B cell (primary cell): ENCODE data around the gene TSGA10. TPM values are rescaled to one million over a fixed set of nuclear protein-coding genes. Genes with fewer than 3 reads are reported as not detected.
"Not testable (repeated sequence)": the region's sequence is repeated elsewhere in the genome, so short reads cannot be mapped to it uniquely, and the experiment has no call there.

Source experiments
- ATAC-seq: fragments of 200-7000 bp; cut with Tn5 transposase; one replicate; pipeline ENCODE4 v1.10.0; 2021; ENCODE audit warnings: low read depth, mild to moderate bottlenecking, moderate number of reproducible peaks, moderate library complexity
- CTCF ChIA-PET: fragments of 350-600 bp; sonication (Branson Sonifier 250); formaldehyde crosslinking; loops from one replicate; lab custom pipeline; 2021; ENCODE audit warnings: antibody characterized with exemption, inconsistent platforms; lab: Charles Lee
- POLR2A ChIA-PET: fragments of 350-600 bp; sonication (Branson Sonifier 250); formaldehyde crosslinking; loops from one replicate; lab custom pipeline; 2021; ENCODE audit warnings: antibody characterized with exemption; lab: Charles Lee
- DNase-seq: peaks from one replicate; pipeline ENCODE4 v3.0.0; 2013
- H2AFZ ChIP-seq: 2 replicates; pipeline ENCODE4 v1.6.1; 2012; ENCODE audit warnings: mild to moderate bottlenecking, low read depth, low read length; ENCODE audit not compliant: insufficient read depth, poor library complexity, severe bottlenecking
- H3K27ac ChIP-seq, 2 donors: 1 replicate in 1 of 2; 2 replicates in 1 of 2; pipeline ENCODE4 v1.5.1; 2012 to 2013; ENCODE audit warnings: low read length in 2 of 2, mild to moderate bottlenecking in 2 of 2, moderate library complexity in 1 of 2
- H3K27me3 ChIP-seq, 4 experiments: fragments of 200-600 bp in 1 of 4; sonication (generic) in 1 of 4; replicated peaks in 1 of 4; 1 replicate in 2 of 4; 2 replicates in 2 of 4; pipeline versions ENCODE4 v1.6.1 to v1.7.0; 2013 to 2016; ENCODE audit warnings: low read length in 3 of 4, mild to moderate bottlenecking in 2 of 4, mixed read lengths in 1 of 4, moderate library complexity in 1 of 4; ENCODE audit not compliant: insufficient read depth in 4 of 4, control insufficient read depth in 3 of 4; ENCODE audit errors: control extremely low read depth in 1 of 4
- H3K36me3 ChIP-seq, 2 experiments: replicated peaks in 1 of 2; 1 replicate in 1 of 2; 2 replicates in 1 of 2; pipeline versions ENCODE4 v1.6.1 to v1.7.1; 2013; ENCODE audit warnings: low read length in 1 of 2; ENCODE audit not compliant: insufficient read depth in 2 of 2, control insufficient read depth in 1 of 2; ENCODE audit errors: control extremely low read depth in 1 of 2, extremely low read depth in 1 of 2
- H3K4me1 ChIP-seq, 2 donors: fragments of 200-600 bp in 1 of 2; sonication (generic) in 1 of 2; 1 replicate in 1 of 2; 2 replicates in 1 of 2; pipeline versions ENCODE4 v1.5.1 to v1.6.1; 2013 to 2017; ENCODE audit warnings: low read length in 2 of 2; ENCODE audit not compliant: control insufficient read depth in 2 of 2, insufficient read depth in 2 of 2
- H3K4me2 ChIP-seq: replicated peaks from 2 replicates; pipeline ENCODE3; 2012; ENCODE audit warnings: mild to moderate bottlenecking, low read depth, low read length; ENCODE audit not compliant: poor library complexity, severe bottlenecking
- H3K4me3 ChIP-seq, 5 experiments: fragments of 200-600 bp in 1 of 5; sonication (generic) in 1 of 5; 1 replicate in 3 of 5; 2 replicates in 2 of 5; pipeline versions ENCODE4 v1.5.1 to v1.7.0; 2011 to 2016; ENCODE audit warnings: low read length in 4 of 5, mild to moderate bottlenecking in 4 of 5, low read depth in 2 of 5, control low read depth in 1 of 5, moderate library complexity in 1 of 5; ENCODE audit not compliant: insufficient read depth in 1 of 5; ENCODE audit errors: control extremely low read depth in 1 of 5, extremely low read depth in 1 of 5
- H3K79me2 ChIP-seq: fragments of 200-600 bp; sonication (generic); one replicate; pipeline ENCODE4 v1.6.0; 2016; ENCODE audit warnings: low read length; ENCODE audit not compliant: control insufficient read depth, insufficient read depth
- H3K9ac ChIP-seq: fragments of 200-600 bp; sonication (generic); 2 replicates; pipeline ENCODE4 v1.6.1; 2017; ENCODE audit warnings: mild to moderate bottlenecking, low read length, moderate library complexity
- H3K9me3 ChIP-seq, 3 donors: one replicate each; pipeline versions ENCODE4 v1.6.1 to v1.7.1; 2013; ENCODE audit warnings: low read length in 2 of 3; ENCODE audit not compliant: control insufficient read depth in 2 of 3, insufficient read depth in 1 of 3; ENCODE audit errors: control extremely low read depth in 1 of 3
- H4K20me1 ChIP-seq: 2 replicates; pipeline ENCODE4 v1.6.0; 2012; ENCODE audit warnings: mild to moderate bottlenecking, low read length; ENCODE audit not compliant: insufficient read depth, control insufficient read depth, poor library complexity, severe bottlenecking
- H3K27ac Mint-ChIP-seq: one replicate; pipeline ENCODE4 v1.8.0; 2021; ENCODE audit warnings: mixed read lengths
- H3K27me3 Mint-ChIP-seq: one replicate; pipeline ENCODE4 v1.8.0; 2021; ENCODE audit warnings: mixed read lengths
- H3K4me1 Mint-ChIP-seq: one replicate; pipeline ENCODE4 v1.8.0; 2021; ENCODE audit warnings: mixed read lengths
- H3K4me3 Mint-ChIP-seq: one replicate; pipeline ENCODE4 v1.8.0; 2021; ENCODE audit warnings: mixed read lengths
- H3K9me3 Mint-ChIP-seq: one replicate; pipeline ENCODE4 v1.8.0; 2022; ENCODE audit warnings: mixed read lengths; ENCODE audit not compliant: insufficient read depth
- EZH2 ChIP-seq: IDR thresholded peaks from 2 replicates; pipeline ENCODE4 v1.6.1; 2012; ENCODE audit warnings: borderline replicate concordance, low read depth, mild to moderate bottlenecking, moderate library complexity, low read length; ENCODE audit not compliant: insufficient read depth, poor library complexity, severe bottlenecking
- WGBS: methylation state at CpG from one replicate; pipeline ENCODE4 v1.1.5; 2013; ENCODE audit warnings: missing lambda C conversion rate; ENCODE audit not compliant: insufficient coverage; 5-methylcytosine and 5-hydroxymethylcytosine counted together
- intact Hi-C: fragments of 100-400 bp; cut with micrococcal nuclease; formaldehyde crosslinking; loops from one replicate; pipeline ENCODE4 v1.10.0; 2022
- polyA plus RNA-seq: library from polyadenylated mRNA; depleted of rRNA; stranded (reverse); fragments of >200 nt; gene quantifications from 2 replicates; pipeline ENCODE4 v1.2.3, GENCODE V29; 2012
- total RNA-seq, 2 donors: library from RNA; stranded (reverse); fragments of 120-200 nt in 1 of 2; gene quantifications; 1 replicate in 1 of 2; 2 replicates in 1 of 2; pipeline versions ENCODE4 v1.2.3 to v1.2.4, GENCODE V29; 2013 to 2022
- TF ChIP-seq, protein P1 (sequence below): fragments of 200-600 bp; IDR thresholded peaks from one replicate; pipeline ENCODE4 v1.8.0; 2022; ENCODE audit warnings: antibody characterized with exemption, mild to moderate bottlenecking

TSGA10 gene
- total and polyA plus RNA-seq, 2 donors (not counting 1 experiment from before 2014, with no cell fraction given) = 4.6 to 39.6 TPM

- H3K9ac ChIP-seq = no peak overlapping the region
- Mint-ChIP-seq H3K4me1 (no peaks in the 10 kb centered on the region), H3K27ac (no peak overlapping the region), H3K4me3 (no peak overlapping the region), H3K9me3 (peaks cover 7% of the 10 kb centered on the region), H3K27me3 (no peaks in the 10 kb centered on the region)
- no peak overlapping the region for H3K4me2 ChIP-seq
- ChIA-PET POLR2A (no interaction called here), CTCF (no interaction called here)
- TF ChIP-seq EZH2 = no peak
- TF ChIP-seq, protein P1, sequence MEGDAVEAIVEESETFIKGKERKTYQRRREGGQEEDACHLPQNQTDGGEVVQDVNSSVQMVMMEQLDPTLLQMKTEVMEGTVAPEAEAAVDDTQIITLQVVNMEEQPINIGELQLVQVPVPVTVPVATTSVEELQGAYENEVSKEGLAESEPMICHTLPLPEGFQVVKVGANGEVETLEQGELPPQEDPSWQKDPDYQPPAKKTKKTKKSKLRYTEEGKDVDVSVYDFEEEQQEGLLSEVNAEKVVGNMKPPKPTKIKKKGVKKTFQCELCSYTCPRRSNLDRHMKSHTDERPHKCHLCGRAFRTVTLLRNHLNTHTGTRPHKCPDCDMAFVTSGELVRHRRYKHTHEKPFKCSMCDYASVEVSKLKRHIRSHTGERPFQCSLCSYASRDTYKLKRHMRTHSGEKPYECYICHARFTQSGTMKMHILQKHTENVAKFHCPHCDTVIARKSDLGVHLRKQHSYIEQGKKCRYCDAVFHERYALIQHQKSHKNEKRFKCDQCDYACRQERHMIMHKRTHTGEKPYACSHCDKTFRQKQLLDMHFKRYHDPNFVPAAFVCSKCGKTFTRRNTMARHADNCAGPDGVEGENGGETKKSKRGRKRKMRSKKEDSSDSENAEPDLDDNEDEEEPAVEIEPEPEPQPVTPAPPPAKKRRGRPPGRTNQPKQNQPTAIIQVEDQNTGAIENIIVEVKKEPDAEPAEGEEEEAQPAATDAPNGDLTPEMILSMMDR = no peak
- H3K27me3 ChIP-seq = no peaks in the 10 kb centered on the region
- peaks cover 0 to 14% (median 0%) of the 10 kb centered on the region in 3 donors for H3K9me3 ChIP-seq
- intact Hi-C loops = no loop called here
- H4K20me1 ChIP-seq = no peaks in the 10 kb centered on the region
- H3K4me3 ChIP-seq = no peak overlapping the region
- WGBS = 91% methylated on average over 10 of the region's 10 CpGs
- no peak for DNase-seq
- H2AFZ ChIP-seq = no peak overlapping the region
- no peaks in the 10 kb centered on the region for H3K4me1 ChIP-seq
- ATAC-seq = no peak
- H3K79me2 ChIP-seq = no peaks in the 10 kb centered on the region
- H3K27ac ChIP-seq = no peak overlapping the region
- H3K36me3 ChIP-seq = no peaks in the 10 kb centered on the region
Observed at GRCh38 chr2:99000708-99001107, 154.0 kb downstream of the TSGA10 start.

GRCh38 chr2:98988695-98989094, 166.0 kb downstream of the TSGA10 start:
- H3K9ac ChIP-seq, H3K27ac Mint-ChIP-seq, DNase-seq, H2AFZ ChIP-seq, H3K79me2 ChIP-seq, H3K9me3 ChIP-seq, CTCF ChIA-PET, H3K36me3 ChIP-seq, H3K4me3 Mint-ChIP-seq, H3K9me3 Mint-ChIP-seq, H3K4me3 ChIP-seq, H3K4me1 ChIP-seq, H3K27me3 ChIP-seq, H3K4me2 ChIP-seq, H3K27me3 Mint-ChIP-seq, ATAC-seq, intact Hi-C loops, H4K20me1 ChIP-seq, H3K4me1 Mint-ChIP-seq, H3K27ac ChIP-seq, POLR2A ChIA-PET: not testable (repeated sequence)
- WGBS = 100% methylated on average over 6 of the region's 28 CpGs
